Measurements from ENCODE around the gene USP35. TPM values are rescaled to one million over a fixed set of nuclear protein-coding genes. Genes with fewer than 3 reads are reported as not detected.

The USP35 gene
- polyA plus RNA-seq, 1 of the 3 experiments (the other 2 are of a cell fraction) = 8.4 TPM

DNA sequence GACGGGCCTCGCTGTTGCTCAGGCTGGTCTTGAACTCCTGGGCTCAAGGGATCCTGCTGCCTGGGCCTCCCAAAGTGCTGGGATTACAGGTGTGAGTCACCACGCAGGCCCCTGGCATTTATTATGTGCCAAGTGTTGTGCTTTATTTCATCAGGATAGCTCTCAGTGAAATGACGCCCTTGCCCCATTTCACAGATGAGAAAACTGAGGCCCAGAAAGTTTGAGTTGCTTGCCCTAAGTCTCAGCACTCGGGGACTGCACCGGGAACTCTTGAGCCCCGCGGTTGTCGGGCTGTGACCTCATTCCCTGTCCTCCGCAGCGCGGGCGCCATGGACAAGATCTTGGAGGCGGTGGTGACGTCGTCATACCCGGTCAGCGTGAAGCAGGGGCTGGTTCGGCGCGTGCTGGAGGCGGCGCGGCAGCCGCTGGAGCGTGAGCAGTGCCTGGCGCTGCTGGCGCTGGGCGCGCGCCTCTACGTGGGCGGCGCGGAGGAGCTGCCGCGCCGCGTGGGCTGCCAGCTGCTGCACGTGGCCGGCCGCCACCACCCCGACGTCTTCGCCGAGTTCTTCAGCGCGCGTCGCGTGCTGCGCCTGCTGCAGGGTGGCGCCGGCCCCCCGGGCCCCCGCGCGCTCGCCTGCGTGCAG is 7.3 kb downstream of the USP35 start:
- WGBS (ENCODE audit: low lambda C conversion rate) = 96% methylated on average over 26 of the region's 60 CpGs

GRCh38 chr11:78196661-78197091 is 8.0 kb downstream of the USP35 start:
- H3K27ac ChIP-seq (ENCODE audit: low read depth in 2 of 2, low read length in 1 of 2) = no peak overlapping the region
- H3K9me3 ChIP-seq = no peaks in the 10 kb centered on the region
- H4K20me1 ChIP-seq (ENCODE audit: insufficient read depth) = 0 out of 2 replicates have a peak, but pooled peaks cover 10% of the 10 kb centered on the region
- H3K4me1 ChIP-seq (ENCODE audit: control insufficient read depth in 1 of 2, insufficient read depth in 2 of 2, low read depth in 1 of 2, low read length in 1 of 2) = peaks cover 0 to 4% of the 10 kb centered on the region in 2 experiments; a peak in 1 of 4 replicates
- DNase-seq = no peak
- no peak overlapping the region for H3K4me2 ChIP-seq
- 98% methylated on average over 27 of the region's 40 CpGs for WGBS (ENCODE audit: low lambda C conversion rate)
- H3K36me3 ChIP-seq (replicated peaks in 1 of 2; ENCODE audit: control insufficient read depth in 1 of 2, insufficient read depth in 2 of 2, low read length in 1 of 2) = peaks cover 0 to 34% of the 10 kb centered on the region in 2 experiments
- H3K9ac ChIP-seq = no peak overlapping the region
- no peak overlapping the region for H3K4me3 ChIP-seq (ENCODE audit: low read depth in 2 of 2, low read length in 1 of 2)
- no peak overlapping the region for H2AFZ ChIP-seq (ENCODE audit: low read depth)
- POLR2A ChIA-PET = no interaction called here
- H3K27me3 ChIP-seq (ENCODE audit: insufficient read depth) = no peaks in the 10 kb centered on the region
- H3K79me2 ChIP-seq (ENCODE audit: insufficient read depth) = peaks cover 30% of the 10 kb centered on the region; the same call in 1 of the 2 replicates
- CTCF ChIA-PET = no interaction called here
- no peaks in the 10 kb centered on the region for H3F3A ChIP-seq (replicated peaks; ENCODE audit: insufficient read depth)
- no peaks in the 10 kb centered on the region for H3K9me2 ChIP-seq
- TF ChIP-seq, protein P1, sequence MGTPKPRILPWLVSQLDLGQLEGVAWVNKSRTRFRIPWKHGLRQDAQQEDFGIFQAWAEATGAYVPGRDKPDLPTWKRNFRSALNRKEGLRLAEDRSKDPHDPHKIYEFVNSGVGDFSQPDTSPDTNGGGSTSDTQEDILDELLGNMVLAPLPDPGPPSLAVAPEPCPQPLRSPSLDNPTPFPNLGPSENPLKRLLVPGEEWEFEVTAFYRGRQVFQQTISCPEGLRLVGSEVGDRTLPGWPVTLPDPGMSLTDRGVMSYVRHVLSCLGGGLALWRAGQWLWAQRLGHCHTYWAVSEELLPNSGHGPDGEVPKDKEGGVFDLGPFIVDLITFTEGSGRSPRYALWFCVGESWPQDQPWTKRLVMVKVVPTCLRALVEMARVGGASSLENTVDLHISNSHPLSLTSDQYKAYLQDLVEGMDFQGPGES (IDR thresholded peaks at IDR 0.05; ENCODE audit: low read depth, low read length) = no peak
- TF ChIP-seq GATA2 (CRISPR knock-in tag; IDR thresholded peaks at IDR 0.05) (no peak), GABPA (IDR thresholded peaks at IDR 0.05; ENCODE audit: low read depth) (no peak), NFIC (IDR thresholded peaks at IDR 0.05; ENCODE audit: borderline replicate concordance) (no peak), MEF2A (IDR thresholded peaks at IDR 0.05; ENCODE audit: borderline replicate concordance, low read depth) (no peak), SMC3 (IDR thresholded peaks at IDR 0.05; ENCODE audit: low read depth, low read length) (no peak), YY1 (IDR thresholded peaks at IDR 0.05; ENCODE audit: low read depth) (no peak), JUND (IDR thresholded peaks at IDR 0.05) (no peak), TCF12 (IDR thresholded peaks at IDR 0.05) (no peak), EP300 (IDR thresholded peaks at IDR 0.05; ENCODE audit: borderline replicate concordance in 1 of 2, low read depth in 1 of 2, low read length in 1 of 2) (no peak), TAF1 (IDR thresholded peaks at IDR 0.05; ENCODE audit: borderline replicate concordance, low read depth, low read length) (no peak), FOXM1 (IDR thresholded peaks at IDR 0.05; ENCODE audit: low read depth) (no peak)
- TF ChIP-seq, protein P2, sequence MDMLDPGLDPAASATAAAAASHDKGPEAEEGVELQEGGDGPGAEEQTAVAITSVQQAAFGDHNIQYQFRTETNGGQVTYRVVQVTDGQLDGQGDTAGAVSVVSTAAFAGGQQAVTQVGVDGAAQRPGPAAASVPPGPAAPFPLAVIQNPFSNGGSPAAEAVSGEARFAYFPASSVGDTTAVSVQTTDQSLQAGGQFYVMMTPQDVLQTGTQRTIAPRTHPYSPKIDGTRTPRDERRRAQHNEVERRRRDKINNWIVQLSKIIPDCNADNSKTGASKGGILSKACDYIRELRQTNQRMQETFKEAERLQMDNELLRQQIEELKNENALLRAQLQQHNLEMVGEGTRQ (IDR thresholded peaks at IDR 0.05; ENCODE audit: borderline replicate concordance, low read depth, low read length) = no peak
- TF ChIP-seq, protein P3, sequence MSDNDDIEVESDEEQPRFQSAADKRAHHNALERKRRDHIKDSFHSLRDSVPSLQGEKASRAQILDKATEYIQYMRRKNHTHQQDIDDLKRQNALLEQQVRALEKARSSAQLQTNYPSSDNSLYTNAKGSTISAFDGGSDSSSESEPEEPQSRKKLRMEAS (IDR thresholded peaks at IDR 0.05; ENCODE audit: low read depth) = no peak

More for the DNA sequence above, 7.3 kb downstream of the USP35 start:
- POLR2A ChIA-PET = no interaction called here
- Histone ChIP-seq H3F3A (replicated peaks; ENCODE audit: insufficient read depth) (no peaks in the 10 kb centered on the region), H3K9ac (no peak overlapping the region), H4K20me1 (ENCODE audit: insufficient read depth) (0 out of 2 replicates have a peak, but pooled peaks cover 10% of the 10 kb centered on the region), H3K4me3 (ENCODE audit: low read depth in 2 of 2, low read length in 1 of 2) (no peak overlapping the region), H3K4me2 (no peak overlapping the region), H3K9me2 (no peaks in the 10 kb centered on the region), H3K36me3 (replicated peaks in 1 of 2; ENCODE audit: control insufficient read depth in 1 of 2, insufficient read depth in 2 of 2, low read length in 1 of 2) (peaks cover 0 to 28% of the 10 kb centered on the region in 2 experiments), H3K4me1 (ENCODE audit: control insufficient read depth in 1 of 2, insufficient read depth in 2 of 2, low read depth in 1 of 2, low read length in 1 of 2) (peaks cover 0 to 7% of the 10 kb centered on the region in 2 experiments; a peak in 1 of 4 replicates), H3K27me3 (ENCODE audit: insufficient read depth) (no peaks in the 10 kb centered on the region), H2AFZ (ENCODE audit: low read depth) (no peak overlapping the region), H3K27ac (ENCODE audit: low read depth in 2 of 2, low read length in 1 of 2) (no peak overlapping the region), H3K9me3 (no peaks in the 10 kb centered on the region), H3K79me2 (ENCODE audit: insufficient read depth) (peaks cover 35% of the 10 kb centered on the region; the same call in 1 of the 2 replicates)
- no peak for DNase-seq
- CTCF ChIA-PET = interaction anchor here (1.0 kb wide), 1 partner anchor 368 kb away, joined by 4 read pairs; no protein-coding TSS in a partner anchor
- TF ChIP-seq, protein P2 (IDR thresholded peaks at IDR 0.05; ENCODE audit: borderline replicate concordance, low read depth, low read length) = no peak
- TF ChIP-seq GABPA (IDR thresholded peaks at IDR 0.05; ENCODE audit: low read depth) = no peak
- TF ChIP-seq, protein P1 (IDR thresholded peaks at IDR 0.05; ENCODE audit: low read depth, low read length) = no peak
- no peak for TF ChIP-seq JUND (IDR thresholded peaks at IDR 0.05)
- no peak for TF ChIP-seq EP300 (IDR thresholded peaks at IDR 0.05; ENCODE audit: borderline replicate concordance in 1 of 2, low read depth in 1 of 2, low read length in 1 of 2)
- TF ChIP-seq NFIC (IDR thresholded peaks at IDR 0.05; ENCODE audit: borderline replicate concordance) = no peak
- no peak for TF ChIP-seq SIN3A (IDR thresholded peaks at IDR 0.05; ENCODE audit: borderline replicate concordance, low read depth, low read length)
- no peak for TF ChIP-seq FOSL2 (IDR thresholded peaks at IDR 0.05; ENCODE audit: borderline replicate concordance, low read depth)
- no peak for TF ChIP-seq MXI1 (IDR thresholded peaks at IDR 0.05; ENCODE audit: low read depth, low read length)
- TF ChIP-seq EZH2phosphoT487 (IDR thresholded peaks at IDR 0.05; ENCODE audit: borderline replicate concordance, low read depth) = no peak
- no peak for TF ChIP-seq USF1 (IDR thresholded peaks at IDR 0.05; ENCODE audit: borderline replicate concordance, low read depth)
- TF ChIP-seq POLR2AphosphoS5 (IDR thresholded peaks at IDR 0.05; ENCODE audit: low read depth, low read length) = no peak
- TF ChIP-seq NRF1 (IDR thresholded peaks at IDR 0.05; ENCODE audit: low read depth, low read length) = no peak

Measured in SK-N-SH (cell line).